ENCODE data around the gene ZNF135.

Gene ZNF135

GRCh38 chr19:58053480-58054156 is 5.5 kb upstream of the ZNF135 start:
- DNase-seq (ENCODE audit: low spot score) (no peak), ATAC-seq (ENCODE audit: low read depth) (no peak)
- Histone ChIP-seq H3K27ac (ENCODE audit: poor library complexity, severe bottlenecking) (no peak overlapping the region), H3K4me3 (ENCODE audit: severe bottlenecking) (no peak overlapping the region), H3K27me3 (ENCODE audit: insufficient read depth, poor library complexity, severe bottlenecking) (no peaks in the 10 kb centered on the region), H3K9me3 (ENCODE audit: severe bottlenecking) (no peaks in the 10 kb centered on the region), H3K36me3 (ENCODE audit: low read depth) (no peaks in the 10 kb centered on the region), H3K4me1 (ENCODE audit: insufficient read depth, poor library complexity, severe bottlenecking) (no peaks in the 10 kb centered on the region)
- no peak for TF ChIP-seq CTCF (IDR thresholded peaks at IDR 0.05; ENCODE audit: poor library complexity, severe bottlenecking)

- Histone ChIP-seq H3K9me3 (ENCODE audit: severe bottlenecking) (no peaks in the 10 kb centered on the region), H3K36me3 (ENCODE audit: low read depth) (no peaks in the 10 kb centered on the region), H3K27ac (ENCODE audit: poor library complexity, severe bottlenecking) (no peak overlapping the region), H3K4me3 (ENCODE audit: severe bottlenecking) (no peak overlapping the region), H3K27me3 (ENCODE audit: insufficient read depth, poor library complexity, severe bottlenecking) (no peaks in the 10 kb centered on the region), H3K4me1 (ENCODE audit: insufficient read depth, poor library complexity, severe bottlenecking) (no peaks in the 10 kb centered on the region)
- ATAC-seq (ENCODE audit: low read depth) (no peak), DNase-seq (ENCODE audit: low spot score) (no peak)
- no peak for TF ChIP-seq CTCF (IDR thresholded peaks at IDR 0.05; ENCODE audit: poor library complexity, severe bottlenecking)
Observed at GRCh38 chr19:58054901-58055874, 3.9 kb upstream of the ZNF135 start.

- no peak for TF ChIP-seq CTCF (IDR thresholded peaks at IDR 0.05; ENCODE audit: poor library complexity, severe bottlenecking)
- Histone ChIP-seq H3K27ac (ENCODE audit: poor library complexity, severe bottlenecking) (no peak overlapping the region), H3K27me3 (ENCODE audit: insufficient read depth, poor library complexity, severe bottlenecking) (no peaks in the 10 kb centered on the region), H3K4me3 (ENCODE audit: severe bottlenecking) (no peak overlapping the region), H3K4me1 (ENCODE audit: insufficient read depth, poor library complexity, severe bottlenecking) (no peaks in the 10 kb centered on the region), H3K9me3 (ENCODE audit: severe bottlenecking) (no peaks in the 10 kb centered on the region), H3K36me3 (ENCODE audit: low read depth) (no peaks in the 10 kb centered on the region)
- ATAC-seq (ENCODE audit: low read depth) (no peak), DNase-seq (ENCODE audit: low spot score) (no peak)
Observed at GRCh38 chr19:58056261-58056660, 2.8 kb upstream of the ZNF135 start.

- no peak for TF ChIP-seq CTCF (IDR thresholded peaks at IDR 0.05; ENCODE audit: poor library complexity, severe bottlenecking)
- H3K27ac ChIP-seq (ENCODE audit: poor library complexity, severe bottlenecking) = no peak overlapping the region
- no peaks in the 10 kb centered on the region for H3K27me3 ChIP-seq (ENCODE audit: insufficient read depth, poor library complexity, severe bottlenecking)
- H3K36me3 ChIP-seq (ENCODE audit: low read depth) = no peaks in the 10 kb centered on the region
- H3K4me3 ChIP-seq (ENCODE audit: severe bottlenecking) = no peak overlapping the region
- no peak for ATAC-seq (ENCODE audit: low read depth)
- H3K9me3 ChIP-seq (ENCODE audit: severe bottlenecking) = no peaks in the 10 kb centered on the region
- no peak for DNase-seq (ENCODE audit: low spot score)
- no peaks in the 10 kb centered on the region for H3K4me1 ChIP-seq (ENCODE audit: insufficient read depth, poor library complexity, severe bottlenecking)
Observed at GRCh38 chr19:58056861-58057260, 2.2 kb upstream of the ZNF135 start.
